Nephron progenitor cell (in vitro differentiated cells): ENCODE data around the gene BARX2.

Experiments
- DNase-seq: peaks from one replicate; pipeline ENCODE4 v3.0.0; 2021
- H3K27ac Mint-ChIP-seq: 2 replicates; pipeline ENCODE4 v1.8.0; 2021; ENCODE audit warnings: mild to moderate bottlenecking, moderate library complexity, mixed read lengths
- H3K27me3 Mint-ChIP-seq: 2 replicates; pipeline ENCODE4 v1.8.0; 2021; ENCODE audit warnings: mild to moderate bottlenecking, low read depth, mixed read lengths; ENCODE audit not compliant: poor library complexity
- H3K36me3 Mint-ChIP-seq: 2 replicates; pipeline ENCODE4 v1.8.0; 2021; ENCODE audit warnings: low read depth, mixed read lengths
- H3K4me1 Mint-ChIP-seq: 2 replicates; pipeline ENCODE4 v1.8.0; 2021; ENCODE audit warnings: mixed read lengths
- H3K4me3 Mint-ChIP-seq: 2 replicates; pipeline ENCODE4 v1.8.0; 2021; ENCODE audit warnings: mild to moderate bottlenecking, moderate library complexity, mixed read lengths
- H3K9me3 Mint-ChIP-seq: 2 replicates; pipeline ENCODE4 v1.8.0; 2021; ENCODE audit warnings: mild to moderate bottlenecking, moderate library complexity, mixed read lengths
- CTCF ChIP-seq: fragments of 200-600 bp; sonication (generic); IDR thresholded peaks from 2 replicates; pipeline ENCODE4 v1.5.0; 2021; ENCODE audit warnings: antibody characterized with exemption

BARX2 gene

GRCh38 chr11:129490004-129490403 lies 114.4 kb downstream of the BARX2 start:
- Mint-ChIP-seq H3K27ac (no peak overlapping the region), H3K36me3 (peaks cover 8% of the 10 kb centered on the region), H3K9me3 (peaks cover 33% of the 10 kb centered on the region), H3K4me1 (peaks cover 14% of the 10 kb centered on the region), H3K4me3 (no peak overlapping the region), H3K27me3 (no peaks in the 10 kb centered on the region)
- no peak for TF ChIP-seq CTCF
- DNase-seq: no peak

DNA sequence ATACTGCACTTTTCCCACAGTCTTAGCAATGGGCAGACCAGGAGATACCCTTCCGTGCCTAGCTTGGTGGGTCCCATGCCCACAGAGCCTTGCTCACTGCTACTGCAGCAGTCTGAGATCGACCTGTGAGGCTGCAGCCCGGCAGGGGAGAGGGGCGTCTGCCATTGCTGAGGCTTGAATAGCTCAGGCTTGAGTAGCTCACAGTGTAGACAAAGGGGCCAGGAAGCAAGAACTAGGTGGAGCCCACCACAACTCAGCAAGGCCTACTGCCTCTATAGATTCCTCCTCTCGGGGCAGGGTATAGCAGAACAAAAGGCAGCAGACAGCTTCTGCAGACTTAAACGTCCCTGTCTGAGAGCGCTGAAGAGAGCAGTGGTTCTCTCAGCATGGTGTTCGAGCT lies 118.1 kb downstream of the BARX2 start:
- no peak for TF ChIP-seq CTCF
- peaks cover 28% of the 10 kb centered on the region for H3K9me3 Mint-ChIP-seq
- no peak overlapping the region for H3K27ac Mint-ChIP-seq
- H3K27me3 Mint-ChIP-seq: no peaks in the 10 kb centered on the region
- H3K4me3 Mint-ChIP-seq: no peak overlapping the region
- H3K36me3 Mint-ChIP-seq: no peaks in the 10 kb centered on the region
- DNase-seq: no peak
- peaks cover 10% of the 10 kb centered on the region for H3K4me1 Mint-ChIP-seq
